ENCODE measurements around the gene ARHGAP26. TPM values are rescaled to one million over a fixed set of nuclear protein-coding genes. Genes with fewer than 3 reads are reported as not detected.

Gene ARHGAP26
- polyA plus RNA-seq, 1 donor (not counting 4 experiments of a cell fraction or from before 2014, with no cell fraction given) = 3.9 TPM

- no peaks in the 10 kb centered on the region for H3K79me2 ChIP-seq (ENCODE audit: control insufficient read depth, insufficient read depth, low read length)
- H4K20me1 ChIP-seq (ENCODE audit: control insufficient read depth, extremely low read depth, insufficient read depth, low read length) = no peaks in the 10 kb centered on the region
- dilution Hi-C loops (cut with MboI; ENCODE audit: extremely low pct_ligation_motif_present, low sequenced_read_pairs) = no loop called here
- TF ChIP-seq CTCF (optimal IDR thresholded peaks at IDR 0.05 in 1 of 3, IDR thresholded peaks at IDR 0.05 in 1 of 3, conservative IDR thresholded peaks at IDR 0.05 in 1 of 3; ENCODE audit: extremely low read depth in 1 of 3, insufficient read depth in 2 of 3, low read length in 3 of 3) = no peak
- TF ChIP-seq EZH2 (IDR thresholded peaks at IDR 0.05; ENCODE audit: low read length) = no peak
- peak overlapping the region; percentile 75 for H3K27ac ChIP-seq (ENCODE audit: control insufficient read depth, insufficient read depth, low read length)
- H3K36me3 ChIP-seq (ENCODE audit: control insufficient read depth in 2 of 2, extremely low read depth in 1 of 2, insufficient read depth in 2 of 2, low read length in 2 of 2) = no peaks in the 10 kb centered on the region
- H2AFZ ChIP-seq (ENCODE audit: control insufficient read depth, low read length) = no peak overlapping the region
- no peaks in the 10 kb centered on the region for H3K27me3 ChIP-seq (ENCODE audit: control insufficient read depth, extremely low read depth, insufficient read depth, low read length)
- H3K4me1 ChIP-seq (ENCODE audit: control insufficient read depth, extremely low read depth, insufficient read depth, low read length) = peaks cover 30% of the 10 kb centered on the region
- peak overlapping the region; percentile 59 for H3K4me2 ChIP-seq (ENCODE audit: control insufficient read depth, extremely low read depth, insufficient read depth, low read depth, low read length)
- FAIRE-seq (peak; percentile 100), DNase-seq (ENCODE audit: low read depth, low spot score) (peak; percentile 98)
- H3K9ac ChIP-seq (ENCODE audit: control insufficient read depth, extremely low read depth, insufficient read depth, low read length) = peak overlapping the region; percentile 58
- no peaks in the 10 kb centered on the region for H3K9me3 ChIP-seq (ENCODE audit: control insufficient read depth, low read depth, low read length)
- H3K4me3 ChIP-seq (ENCODE audit: control insufficient read depth in 2 of 3, extremely low read depth in 1 of 3, insufficient read depth in 2 of 3, low read depth in 1 of 3, low read length in 3 of 3) = no peak overlapping the region
- H3K9me1 ChIP-seq (ENCODE audit: control insufficient read depth, extremely low read depth, insufficient read depth, low read length) = no peaks in the 10 kb centered on the region
Observed at GRCh38 chr5:143008809-143009521, 238.8 kb downstream of the ARHGAP26 start.

- H3K79me2 ChIP-seq (ENCODE audit: control insufficient read depth, insufficient read depth, low read length) = no peaks in the 10 kb centered on the region
- peak overlapping the region; percentile 75 for H3K27ac ChIP-seq (ENCODE audit: control insufficient read depth, insufficient read depth, low read length)
- no peak overlapping the region for H2AFZ ChIP-seq (ENCODE audit: control insufficient read depth, low read length)
- peak; percentile 7 for DNase-seq (ENCODE audit: low read depth, low spot score)
- TF ChIP-seq EZH2 (IDR thresholded peaks at IDR 0.05; ENCODE audit: low read length) (no peak), CTCF (optimal IDR thresholded peaks at IDR 0.05 in 1 of 3, IDR thresholded peaks at IDR 0.05 in 1 of 3, conservative IDR thresholded peaks at IDR 0.05 in 1 of 3; ENCODE audit: extremely low read depth in 1 of 3, insufficient read depth in 2 of 3, low read length in 3 of 3) (no peak)
- peaks cover 30% of the 10 kb centered on the region for H3K4me1 ChIP-seq (ENCODE audit: control insufficient read depth, extremely low read depth, insufficient read depth, low read length)
- no peaks in the 10 kb centered on the region for H3K9me1 ChIP-seq (ENCODE audit: control insufficient read depth, extremely low read depth, insufficient read depth, low read length)
- no peak overlapping the region for H3K4me3 ChIP-seq (ENCODE audit: control insufficient read depth in 2 of 3, extremely low read depth in 1 of 3, insufficient read depth in 2 of 3, low read depth in 1 of 3, low read length in 3 of 3)
- H3K27me3 ChIP-seq (ENCODE audit: control insufficient read depth, extremely low read depth, insufficient read depth, low read length) = no peaks in the 10 kb centered on the region
- peak overlapping the region; percentile 39 for H3K4me2 ChIP-seq (ENCODE audit: control insufficient read depth, extremely low read depth, insufficient read depth, low read depth, low read length)
- no peaks in the 10 kb centered on the region for H3K9me3 ChIP-seq (ENCODE audit: control insufficient read depth, low read depth, low read length)
- peak overlapping the region; percentile 18 for H3K9ac ChIP-seq (ENCODE audit: control insufficient read depth, extremely low read depth, insufficient read depth, low read length)
- H4K20me1 ChIP-seq (ENCODE audit: control insufficient read depth, extremely low read depth, insufficient read depth, low read length) = no peaks in the 10 kb centered on the region
- no peaks in the 10 kb centered on the region for H3K36me3 ChIP-seq (ENCODE audit: control insufficient read depth in 2 of 2, extremely low read depth in 1 of 2, insufficient read depth in 2 of 2, low read length in 2 of 2)
- peak; percentile 67 for FAIRE-seq
- dilution Hi-C loops (cut with MboI; ENCODE audit: extremely low pct_ligation_motif_present, low sequenced_read_pairs) = no loop called here
Observed at GRCh38 chr5:143010351-143010750, 240.2 kb downstream of the ARHGAP26 start.

Measured in keratinocyte (primary cell).